Measurements from ENCODE around the gene GCSH.

The GCSH gene

DNA sequence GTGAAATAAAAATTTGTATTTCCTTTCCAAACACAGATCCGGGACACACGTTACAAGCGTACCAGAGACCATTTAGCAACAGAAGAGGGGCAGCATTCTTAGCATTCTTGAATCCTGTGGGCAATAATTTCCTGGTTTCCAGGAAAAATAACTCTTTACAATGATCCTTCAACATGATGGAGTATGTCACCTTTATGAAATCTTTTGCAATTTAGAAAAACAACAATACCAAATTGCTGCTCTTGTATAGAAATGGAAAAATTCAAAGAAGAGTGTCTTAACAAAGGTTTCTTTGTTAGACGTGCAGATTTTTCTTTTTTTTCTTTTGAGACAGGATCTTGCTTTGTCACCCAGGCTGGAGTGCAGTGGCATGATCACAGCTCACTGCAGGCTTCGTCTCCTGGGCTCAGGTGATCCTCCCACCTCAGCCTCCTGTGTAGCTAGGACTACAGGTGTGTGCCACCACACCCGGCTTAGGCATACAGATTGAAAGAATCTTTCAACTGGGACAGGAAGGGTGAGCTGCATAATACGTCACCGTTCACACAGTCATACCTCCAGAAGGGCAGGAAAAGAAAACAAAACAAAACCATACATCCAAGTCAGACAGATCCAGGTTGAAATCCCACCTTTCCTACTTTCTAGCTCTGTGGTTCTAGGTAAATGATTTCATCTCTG lies 10.8 kb upstream of the GCSH start:
- in situ Hi-C loops (cut with HindIII; ENCODE audit: low sequenced_read_pairs), result loop anchor here (10.0 kb wide), 1 partner anchor 58 kb away; no protein-coding TSS in a partner anchor

DNA sequence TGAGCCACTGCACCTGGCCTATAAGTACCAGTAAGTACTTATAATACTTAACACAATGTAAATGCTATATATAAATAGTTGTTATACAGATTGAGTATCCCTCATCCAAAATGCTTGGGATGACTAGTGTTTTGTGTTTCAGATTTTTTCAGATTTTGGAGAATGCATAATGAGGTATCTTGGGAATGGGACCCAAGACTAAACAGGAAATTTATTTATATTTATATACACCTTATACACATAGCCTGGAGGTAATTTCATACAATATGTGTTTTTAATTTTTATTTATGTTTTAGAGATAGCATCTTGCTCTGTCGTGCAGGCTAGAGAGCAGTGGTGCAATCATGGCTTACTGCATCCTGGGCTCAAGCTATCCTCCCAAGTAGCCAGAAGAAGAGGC lies 9.8 kb upstream of the GCSH start:
- in situ Hi-C loops (cut with HindIII; ENCODE audit: low sequenced_read_pairs), result loop anchor here (10.0 kb wide), 1 partner anchor 59 kb away; no protein-coding TSS in a partner anchor

DNA sequence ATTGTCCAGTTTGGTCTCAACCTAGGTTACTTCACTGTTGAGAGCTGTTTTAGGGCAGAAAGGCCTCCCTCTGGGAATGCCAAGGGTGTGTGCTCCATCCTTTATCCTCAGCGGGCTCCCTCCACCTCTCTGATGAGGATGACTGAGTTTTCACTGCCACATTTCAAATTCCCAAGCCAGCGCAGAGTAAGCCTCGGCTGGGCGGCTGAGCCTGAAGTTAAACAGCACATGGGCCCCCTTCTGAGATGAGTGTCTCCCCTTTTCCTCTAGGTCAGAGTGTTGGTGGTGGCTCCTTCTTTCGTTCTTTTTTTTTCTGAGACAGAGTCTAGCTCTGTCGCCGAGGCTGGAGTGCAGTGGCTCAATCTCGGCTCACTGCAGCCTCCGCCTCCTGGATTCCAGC lies 5.5 kb upstream of the GCSH start:
- in situ Hi-C loops (cut with HindIII; ENCODE audit: low sequenced_read_pairs), result loop anchor here (5.0 to 10.0 kb wide), 2 partner anchors 63 to 69 kb away; no protein-coding TSS in a partner anchor

DNA sequence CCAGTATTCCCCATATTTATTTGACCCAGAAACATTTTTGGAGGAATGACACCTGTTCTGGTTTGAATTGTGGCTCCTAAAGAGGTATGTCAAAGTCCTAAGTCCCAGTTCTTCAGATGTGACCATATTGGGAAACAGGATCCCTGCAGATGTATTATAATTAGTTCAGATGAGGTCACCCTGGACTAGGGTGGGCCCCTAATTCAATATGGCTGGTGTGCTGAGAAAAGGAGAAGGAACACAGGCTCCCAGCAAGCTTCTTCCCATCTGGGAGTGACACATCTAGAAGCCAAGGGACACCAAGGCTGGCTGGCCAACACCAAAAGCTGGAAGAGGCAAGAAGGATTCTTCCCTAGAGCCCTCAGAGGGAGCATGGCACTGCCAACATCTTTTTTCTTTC lies 3.8 kb upstream of the GCSH start:
- in situ Hi-C loops (cut with HindIII; ENCODE audit: low sequenced_read_pairs), result loop anchor here (5.0 to 10.0 kb wide), 2 partner anchors 65 to 68 kb away; no protein-coding TSS in a partner anchor

DNA sequence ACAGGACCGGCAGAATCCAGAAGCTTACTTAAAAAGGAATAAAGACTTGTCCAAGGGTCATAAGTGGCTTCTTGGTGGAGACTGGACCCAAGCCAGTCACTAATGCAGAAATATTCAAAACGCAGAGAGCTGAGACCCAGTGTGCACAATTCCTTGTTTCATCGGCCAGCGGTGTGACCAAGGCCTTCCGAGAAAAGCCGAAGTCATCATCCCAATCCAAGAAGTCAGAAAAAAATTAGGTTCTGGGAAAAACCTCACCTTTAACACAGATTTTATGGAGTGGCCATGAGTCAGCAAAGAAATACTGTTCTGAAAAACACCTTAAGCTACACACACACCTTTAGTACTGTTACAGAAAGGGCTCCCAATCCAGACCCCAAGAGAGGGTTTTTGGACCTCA lies 1.0 kb upstream of the GCSH start:
- in situ Hi-C loops (cut with HindIII; ENCODE audit: low sequenced_read_pairs), result no loop called here

DNA sequence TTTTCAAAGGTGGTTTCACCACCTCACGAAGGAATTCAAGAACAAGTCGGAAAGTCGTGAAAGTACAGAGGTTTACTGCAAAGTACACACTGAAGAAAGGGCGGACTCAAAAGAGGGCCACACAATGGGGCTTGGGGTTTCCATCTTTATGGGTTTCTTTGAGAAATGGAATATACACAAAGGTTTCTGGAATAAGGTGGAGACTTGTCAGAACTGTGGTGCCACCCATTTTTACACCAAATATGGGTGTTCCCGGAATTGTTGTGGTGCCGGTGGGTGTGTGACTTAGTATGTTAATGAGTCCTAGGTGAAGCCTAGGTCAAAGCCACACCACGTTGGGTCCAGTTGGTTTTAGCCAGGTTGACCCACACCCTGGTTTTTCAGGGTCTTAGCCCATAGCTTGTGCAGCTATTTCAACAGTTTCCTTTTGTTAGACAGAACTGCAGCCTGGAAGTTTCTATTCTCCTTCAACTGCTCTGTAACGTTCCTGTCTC lies 567 bp upstream of the GCSH start:
- in situ Hi-C loops (cut with HindIII; ENCODE audit: low sequenced_read_pairs), result no loop called here

DNA sequence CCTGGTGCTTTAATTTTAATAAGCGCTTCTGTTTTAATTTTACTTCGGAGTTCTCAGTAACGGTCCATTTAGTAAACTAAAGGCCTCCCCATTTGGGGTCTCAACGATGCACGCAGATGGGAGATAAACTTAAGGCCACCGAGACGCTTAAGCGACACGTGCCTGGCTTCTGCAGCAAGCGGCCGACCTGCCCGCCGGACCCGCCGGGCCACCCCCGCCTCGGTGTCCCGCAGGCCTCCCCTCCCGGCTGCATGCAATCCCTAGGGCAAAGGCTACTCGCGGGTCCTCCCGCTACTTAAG lies 592 bp downstream of the GCSH start:
- in situ Hi-C loops (cut with HindIII; ENCODE audit: low sequenced_read_pairs), result no loop called here

DNA sequence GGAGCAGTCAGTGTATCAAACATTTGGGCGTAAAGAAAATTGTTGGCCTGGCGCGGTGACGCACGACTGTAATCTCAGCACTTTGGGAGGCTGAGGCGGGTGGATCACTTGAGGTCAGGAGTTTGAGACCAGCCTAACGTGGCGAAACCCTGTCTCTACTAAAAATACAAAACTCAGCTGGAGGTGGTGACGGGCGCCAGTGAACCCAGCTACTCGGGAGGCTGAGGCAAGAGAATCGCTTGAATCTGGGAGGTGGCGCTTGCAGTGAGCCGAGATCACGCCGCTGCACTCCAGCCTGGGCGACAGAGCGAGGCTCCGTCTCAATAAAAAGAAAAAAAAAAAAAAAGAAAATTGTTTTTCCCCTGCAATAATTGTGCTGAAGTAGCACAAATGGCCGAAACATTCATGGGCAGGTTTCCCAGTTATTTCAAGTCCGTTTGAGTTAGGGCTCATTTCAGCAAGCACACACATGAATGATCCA lies 1.4 kb downstream of the GCSH start:
- in situ Hi-C loops (cut with HindIII; ENCODE audit: low sequenced_read_pairs), result no loop called here

DNA sequence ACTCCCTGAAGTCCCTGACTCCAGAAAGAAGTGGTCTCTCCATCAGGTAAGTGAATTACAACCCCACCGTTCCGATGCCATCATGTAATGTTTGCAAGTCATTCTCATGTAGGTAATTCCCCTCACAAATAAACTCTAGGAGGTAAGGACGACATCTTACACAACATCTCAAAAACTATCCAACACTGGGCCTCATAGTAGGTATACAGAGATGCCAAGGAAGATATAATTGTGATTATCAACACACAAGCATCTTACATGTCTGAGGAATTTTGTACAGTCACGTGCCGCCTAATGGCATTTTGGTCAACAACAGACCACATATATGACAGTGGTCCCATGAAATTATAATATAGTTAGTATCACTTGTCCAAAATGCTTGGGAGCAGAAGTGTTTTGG lies 7.4 kb downstream of the GCSH start:
- in situ Hi-C loops (cut with HindIII; ENCODE audit: low sequenced_read_pairs), result loop anchor here (5.0 kb wide), 1 partner anchor 58 kb away; no protein-coding TSS in a partner anchor

DNA sequence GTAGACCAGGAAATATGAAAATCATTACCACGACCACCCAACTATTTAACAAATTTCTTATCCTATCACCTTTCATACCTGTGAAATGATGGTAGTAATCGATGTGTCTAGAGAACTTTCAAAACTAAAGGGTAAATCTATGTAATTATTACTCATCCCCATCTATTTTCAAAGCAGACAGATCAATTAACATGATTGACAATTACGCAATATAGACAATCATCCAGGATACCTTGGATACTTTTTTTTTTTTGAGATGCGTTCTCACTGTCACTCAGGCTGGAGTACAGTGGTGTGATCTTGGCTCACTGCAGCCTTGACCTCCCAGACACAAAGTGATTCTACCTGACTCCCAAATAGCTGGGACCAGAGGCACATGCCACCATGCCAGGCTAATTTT lies 15.2 kb downstream of the GCSH start:
- in situ Hi-C loops (cut with HindIII; ENCODE audit: low sequenced_read_pairs), result no loop called here

DNA sequence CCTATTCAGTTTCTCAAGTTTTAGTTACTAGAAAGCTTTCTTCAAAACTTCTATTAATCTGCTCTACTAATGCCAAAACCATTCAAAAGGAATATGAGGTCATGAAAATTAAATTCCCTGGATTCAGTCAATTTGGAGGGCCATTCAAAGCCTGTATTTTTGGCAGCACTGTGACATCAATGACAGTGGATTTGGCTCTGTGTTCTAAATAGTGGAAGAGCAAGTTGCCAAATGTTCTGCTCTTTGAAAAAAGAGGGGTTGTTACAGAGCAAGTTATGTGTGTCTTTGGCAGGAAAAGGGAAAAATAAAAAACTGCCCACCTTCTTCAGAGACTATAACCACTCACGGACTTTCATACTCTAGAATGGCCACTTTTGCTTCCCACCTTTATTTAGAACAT lies 16.0 kb downstream of the GCSH start:
- in situ Hi-C loops (cut with HindIII; ENCODE audit: low sequenced_read_pairs), result no loop called here

DNA sequence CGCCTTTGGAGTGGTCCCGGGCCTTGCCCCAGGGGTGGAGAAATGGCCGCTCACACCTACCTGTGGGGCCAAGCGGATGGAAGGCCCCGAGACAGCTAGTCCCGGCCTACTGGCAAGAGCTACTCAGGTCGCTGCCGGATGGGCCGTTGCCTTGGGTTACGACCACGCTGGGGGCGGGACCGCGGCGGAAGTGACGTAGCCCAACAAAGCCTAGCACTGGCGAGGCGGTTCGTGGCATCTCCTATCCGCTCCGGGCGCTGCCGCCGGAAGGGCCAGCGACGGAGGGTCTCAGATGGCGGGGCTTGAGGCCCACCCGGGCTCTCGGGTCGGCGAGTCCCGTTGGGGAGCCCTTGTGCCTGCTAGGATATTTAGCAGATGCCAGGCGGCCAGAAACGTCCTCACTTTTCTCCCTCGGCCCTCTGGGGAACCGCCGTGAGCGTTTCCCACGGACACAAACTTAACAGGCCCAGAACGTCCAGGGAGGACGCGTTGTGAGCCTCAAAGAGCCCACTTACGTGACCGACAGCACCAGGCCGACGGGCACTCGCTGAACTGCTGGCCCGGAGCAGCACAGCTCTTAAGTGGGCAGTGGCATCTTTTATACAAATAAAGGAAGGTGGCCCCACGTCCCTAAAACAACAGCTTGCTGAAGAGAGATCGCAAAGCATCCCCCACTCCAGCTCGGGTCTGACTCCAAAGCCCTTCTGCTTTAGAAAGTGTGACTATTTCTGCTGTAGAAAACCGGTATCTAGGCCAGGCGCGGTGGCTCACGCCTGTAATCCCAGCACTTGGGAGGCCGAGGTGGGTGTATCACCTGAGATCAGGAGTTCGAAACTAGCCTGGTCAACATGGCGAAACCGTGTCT lies 18.9 kb downstream of the GCSH start, which contains the start of gene C16orf46:
Gene C16orf46 (minus strand): TSS at position 163 of the 865 bp plus-strand sequence. CDS start 13,283 bp downstream, outside the sequence.
- in situ Hi-C loops (cut with HindIII; ENCODE audit: low sequenced_read_pairs), result no loop called here

DNA sequence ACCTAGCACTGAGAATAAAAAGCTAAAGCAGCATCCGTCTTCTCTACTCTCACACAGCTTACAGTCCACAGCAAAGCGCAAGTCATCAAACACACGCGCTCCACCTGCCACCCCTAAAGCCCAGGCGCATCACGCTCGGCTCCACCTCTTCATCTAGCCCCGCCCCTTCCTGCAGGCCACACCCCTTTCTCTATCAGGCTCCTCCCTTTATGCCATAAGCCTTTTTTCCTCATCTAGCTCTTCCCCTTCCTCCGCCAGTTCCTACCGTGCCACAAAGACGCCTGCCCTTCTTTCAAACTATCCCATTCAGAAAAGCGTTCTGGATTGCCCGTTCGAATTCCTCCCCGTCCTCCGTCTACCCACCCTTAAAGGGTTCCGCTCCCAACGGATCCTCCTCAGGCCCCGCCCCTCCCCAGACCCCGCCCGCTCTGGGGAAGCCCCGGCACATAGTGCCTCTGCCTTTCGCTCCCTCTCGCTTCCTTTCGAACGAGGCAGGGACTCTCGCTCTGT lies 19.6 kb downstream of the GCSH start:
- in situ Hi-C loops (cut with HindIII; ENCODE audit: low sequenced_read_pairs), result no loop called here

DNA sequence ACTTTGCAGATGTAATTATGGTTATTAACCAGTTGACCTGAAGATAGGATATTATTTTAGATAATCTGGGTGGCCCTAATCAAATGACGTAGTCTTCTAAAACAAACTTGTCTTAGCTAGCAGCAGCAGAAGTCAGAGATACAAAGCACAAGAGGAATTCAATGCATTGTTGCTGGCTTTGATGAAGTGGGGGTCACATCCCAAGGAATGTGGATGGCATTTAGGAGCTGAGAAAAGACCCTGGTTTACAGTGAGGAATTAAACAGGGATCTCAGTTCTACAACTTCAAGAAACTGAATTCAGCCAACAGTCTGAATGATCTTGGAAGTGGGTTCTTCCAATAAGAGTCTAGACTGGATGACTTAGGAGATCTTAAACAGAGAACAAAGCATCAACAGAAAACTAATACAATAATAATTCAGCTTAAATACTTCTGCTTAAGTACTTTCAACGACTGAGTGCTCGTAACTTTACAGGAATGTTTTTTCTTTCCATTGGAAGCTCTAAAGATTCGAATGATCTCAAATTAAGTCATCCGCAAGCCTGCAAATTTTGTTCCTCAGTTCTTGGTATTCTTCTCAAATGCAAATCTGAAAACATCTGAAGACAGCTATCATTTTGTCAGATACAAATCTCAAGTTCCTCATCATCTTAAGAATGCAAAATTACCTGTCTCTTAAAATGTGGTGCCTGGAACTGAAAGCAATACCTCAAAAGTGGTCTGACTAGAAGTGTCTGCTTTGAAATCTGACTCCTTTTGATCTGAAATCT lies 22.4 kb downstream of the GCSH start:
- in situ Hi-C loops (cut with HindIII; ENCODE audit: low sequenced_read_pairs), result no loop called here

DNA sequence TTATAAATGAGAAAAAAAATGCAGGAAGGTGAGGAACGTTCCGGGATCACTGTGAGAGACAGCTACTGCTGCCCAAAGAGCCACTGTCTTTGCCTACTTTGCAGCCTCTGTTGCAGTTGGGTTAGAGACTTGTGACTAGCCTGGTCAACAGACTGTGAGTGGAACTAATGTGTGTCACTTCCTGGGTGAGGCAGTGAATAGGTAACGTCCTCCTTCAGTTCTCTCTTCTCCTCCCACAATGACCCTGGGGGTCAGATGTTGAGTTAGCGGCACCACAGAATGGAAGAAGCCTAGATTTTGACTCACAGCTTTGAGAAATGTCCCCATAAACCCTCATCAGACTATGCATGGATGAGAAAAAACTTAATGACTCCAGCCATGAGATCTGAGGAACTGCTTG lies 24.4 kb downstream of the GCSH start:
- in situ Hi-C loops (cut with HindIII; ENCODE audit: low sequenced_read_pairs), result no loop called here

DNA sequence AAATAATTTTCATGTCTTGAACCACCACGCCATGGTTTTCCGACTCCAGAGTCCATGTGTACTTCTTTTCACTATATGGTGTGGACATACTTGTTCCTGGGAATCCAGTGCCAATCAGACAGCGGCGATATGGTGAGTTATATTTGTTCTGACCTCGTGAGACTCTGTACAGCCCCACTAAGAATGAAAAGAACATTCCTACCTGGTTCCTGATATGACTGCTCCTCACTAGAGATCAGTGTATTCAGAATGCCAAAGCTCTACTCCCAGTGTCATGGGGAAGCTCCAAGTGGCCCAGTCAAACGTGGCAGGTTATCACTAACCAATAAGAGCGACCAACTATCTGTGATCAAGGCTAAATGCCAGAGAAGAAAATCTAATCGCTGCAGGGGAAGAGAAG lies 25.2 kb downstream of the GCSH start:
- in situ Hi-C loops (cut with HindIII; ENCODE audit: low sequenced_read_pairs), result no loop called here

DNA sequence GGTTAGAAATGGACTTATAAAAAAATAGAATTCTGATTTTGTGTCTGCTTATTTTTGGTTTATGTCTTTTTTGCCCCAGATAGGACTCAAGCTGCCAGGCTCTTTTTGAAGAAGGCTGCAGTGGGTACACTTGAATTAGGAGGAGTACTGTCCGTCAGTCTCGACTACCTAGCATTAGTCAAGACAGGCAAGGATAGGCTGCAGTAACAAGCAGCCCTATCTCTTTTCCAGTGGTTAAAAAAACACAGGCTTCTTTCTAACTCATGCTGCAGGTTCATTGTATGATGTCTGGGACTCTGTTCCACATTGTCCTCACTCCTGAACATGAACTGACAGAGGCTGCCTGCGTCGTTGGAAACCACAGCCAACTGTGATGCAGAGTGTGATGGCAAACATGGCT lies 27.1 kb downstream of the GCSH start:
- in situ Hi-C loops (cut with HindIII; ENCODE audit: low sequenced_read_pairs), result no loop called here

DNA sequence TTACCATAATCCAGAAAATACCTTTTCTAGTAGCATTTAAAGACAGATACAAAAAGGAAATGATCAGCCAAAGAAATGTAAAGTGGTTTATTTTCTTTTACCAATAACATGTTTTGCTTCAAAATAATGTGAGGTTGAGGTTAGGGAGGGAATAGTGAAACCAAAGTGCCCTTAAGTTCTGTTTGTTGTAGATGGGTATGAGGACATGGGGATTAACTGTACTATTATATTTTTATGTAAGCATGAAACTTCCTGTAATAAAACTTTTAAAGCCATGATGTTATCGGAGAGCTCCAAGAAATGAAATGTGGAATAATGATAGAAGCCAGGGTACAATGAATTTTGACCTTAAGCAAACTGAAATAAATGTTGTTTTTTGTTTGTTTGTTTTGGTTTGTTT lies 29.0 kb downstream of the GCSH start:
- in situ Hi-C loops (cut with HindIII; ENCODE audit: low sequenced_read_pairs), result no loop called here

DNA sequence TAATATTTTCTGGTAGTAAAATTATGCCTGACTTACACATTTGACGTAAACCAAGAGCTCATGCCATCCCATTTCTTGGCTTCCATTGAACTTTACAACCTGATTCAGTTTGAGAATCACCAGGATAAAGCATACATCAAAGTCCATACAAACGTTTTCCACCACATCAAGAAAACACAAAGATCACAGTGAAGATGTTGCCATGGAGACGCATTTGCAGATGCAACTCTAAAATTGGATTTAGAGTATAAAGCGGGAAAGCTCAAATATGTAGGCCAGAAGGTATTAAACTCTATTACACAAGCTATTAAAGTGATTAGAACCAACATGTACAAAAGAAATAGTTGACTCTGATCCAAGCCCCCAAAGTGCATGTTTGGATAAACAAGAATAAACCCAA lies 29.5 kb downstream of the GCSH start:
- in situ Hi-C loops (cut with HindIII; ENCODE audit: low sequenced_read_pairs), result no loop called here

DNA sequence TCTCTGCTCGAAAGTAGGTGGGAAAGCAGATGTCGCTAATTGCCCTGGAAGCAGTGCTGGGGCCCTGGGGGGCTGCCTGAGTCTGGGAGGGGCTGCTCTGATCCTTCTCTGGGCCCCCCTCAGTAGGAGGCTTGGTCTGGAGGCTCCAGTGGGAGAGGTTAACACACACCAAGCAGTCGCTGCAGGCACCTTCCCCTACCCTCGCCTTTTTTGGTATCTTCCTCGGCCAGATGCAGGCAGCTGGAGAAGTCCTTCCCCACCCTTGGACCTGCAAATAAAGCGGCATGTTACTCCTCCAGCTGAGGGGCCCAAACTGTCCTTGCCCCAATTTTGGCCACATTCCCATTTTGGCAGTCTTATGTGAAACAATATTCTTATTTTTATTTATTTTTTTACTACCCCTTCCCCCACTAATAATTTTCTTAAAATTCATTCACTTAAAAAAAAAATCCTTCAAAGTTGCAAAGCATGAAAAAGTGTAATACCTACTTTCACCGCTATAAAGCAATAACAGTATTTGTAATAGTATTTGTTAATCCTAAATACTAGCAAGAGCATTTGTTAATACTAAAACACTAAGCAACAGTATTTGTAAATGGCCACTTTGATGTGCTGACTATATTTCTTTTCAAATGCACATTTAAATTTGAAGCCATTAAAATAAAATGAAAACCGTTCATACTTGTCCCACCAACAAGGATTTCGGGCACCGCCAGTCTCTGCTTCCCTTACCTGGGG lies 34.2 kb downstream of the GCSH start:
- in situ Hi-C loops (cut with HindIII; ENCODE audit: low sequenced_read_pairs), result no loop called here
